HG03108 (cell line): ENCODE measurements around the gene SUFU.
"Not testable (repeated sequence)": the region's sequence is repeated elsewhere in the genome, so short reads cannot be mapped to it uniquely, and the experiment has no call there.

Source experiments
- ATAC-seq: cut with Tn5 transposase; IDR thresholded peaks from one replicate; pipeline ENCODE4 v1.9.1; 2021; ENCODE audit warnings: moderate library complexity; ENCODE audit not compliant: unreplicated experiment

The SUFU gene

DNA sequence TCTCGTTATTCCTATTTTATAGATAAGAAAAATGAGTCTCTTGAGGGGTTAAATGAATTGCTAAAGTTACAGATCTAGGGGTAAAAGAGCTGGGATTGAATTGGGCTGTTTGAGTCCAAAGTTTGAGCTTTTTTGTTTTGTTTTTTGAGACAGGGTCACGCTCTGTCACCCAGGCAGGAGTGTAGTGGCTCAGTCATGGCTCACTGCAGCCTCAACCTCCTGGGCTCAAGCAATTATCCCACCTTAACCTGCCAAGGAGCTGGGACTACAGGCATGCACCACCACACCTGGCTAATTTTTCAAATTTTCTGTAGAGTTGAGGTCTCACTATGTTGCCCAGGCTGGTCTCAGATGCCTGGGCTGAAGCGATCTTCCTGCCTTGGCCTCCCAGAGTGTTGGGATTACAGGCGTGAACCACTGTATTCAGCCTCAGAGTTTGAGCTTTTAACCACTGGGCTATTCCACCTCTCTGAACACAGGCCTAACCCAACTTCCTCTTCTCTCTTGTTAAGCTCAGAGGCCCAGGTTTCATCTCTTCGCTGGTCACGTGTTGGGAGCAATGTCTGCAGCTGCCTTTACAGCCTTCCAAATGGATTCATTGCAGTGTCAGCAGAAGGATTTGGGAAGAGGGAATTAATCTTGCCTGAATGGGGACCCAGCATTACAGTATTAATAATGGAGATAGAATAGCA, 8.0 kb downstream of the SUFU start:
- ATAC-seq: peak; percentile 82

GRCh38 chr10:102514487-102515311, 10.9 kb downstream of the SUFU start:
- no peak for ATAC-seq

DNA sequence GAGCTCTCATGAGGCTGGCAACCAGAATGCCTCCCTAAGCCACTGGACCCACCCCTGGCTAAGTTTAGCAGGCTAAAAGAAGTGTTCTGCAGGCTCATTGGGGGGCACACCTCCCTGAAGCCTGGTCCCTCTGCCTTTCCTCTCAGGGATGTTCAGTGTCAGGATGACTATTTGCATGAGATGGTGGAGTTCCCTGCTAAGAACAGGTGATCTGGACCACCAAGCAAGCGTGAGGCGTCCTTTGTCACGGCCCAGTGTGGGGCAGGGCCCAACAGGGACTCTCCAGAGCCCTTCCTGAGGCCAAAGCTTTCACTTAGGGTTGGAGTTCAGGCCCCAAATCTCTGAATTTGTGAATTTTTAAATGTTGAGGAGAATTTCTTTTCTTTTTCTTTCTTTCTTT, 12.0 kb downstream of the SUFU start:
- no peak for ATAC-seq

DNA sequence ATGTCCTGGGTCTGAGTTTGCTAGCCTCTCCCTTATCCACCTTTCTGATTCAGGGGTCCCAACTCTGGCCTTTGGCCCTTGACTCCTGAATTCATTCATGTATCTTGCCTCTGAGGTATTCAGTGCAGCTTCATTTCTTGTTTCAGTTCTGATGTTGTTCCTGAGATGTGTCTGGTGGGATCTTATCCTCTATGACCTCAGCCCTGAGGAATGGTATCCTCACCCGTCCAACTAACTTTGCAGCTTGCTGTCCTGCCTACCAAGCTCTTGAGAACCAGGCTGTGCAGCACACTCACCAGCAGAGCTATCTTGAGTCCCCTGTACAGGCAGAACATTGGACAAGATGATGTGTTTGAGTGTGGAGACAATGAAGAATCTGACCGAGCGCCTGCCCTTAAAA, 13.8 kb downstream of the SUFU start:
- ATAC-seq: no peak

DNA sequence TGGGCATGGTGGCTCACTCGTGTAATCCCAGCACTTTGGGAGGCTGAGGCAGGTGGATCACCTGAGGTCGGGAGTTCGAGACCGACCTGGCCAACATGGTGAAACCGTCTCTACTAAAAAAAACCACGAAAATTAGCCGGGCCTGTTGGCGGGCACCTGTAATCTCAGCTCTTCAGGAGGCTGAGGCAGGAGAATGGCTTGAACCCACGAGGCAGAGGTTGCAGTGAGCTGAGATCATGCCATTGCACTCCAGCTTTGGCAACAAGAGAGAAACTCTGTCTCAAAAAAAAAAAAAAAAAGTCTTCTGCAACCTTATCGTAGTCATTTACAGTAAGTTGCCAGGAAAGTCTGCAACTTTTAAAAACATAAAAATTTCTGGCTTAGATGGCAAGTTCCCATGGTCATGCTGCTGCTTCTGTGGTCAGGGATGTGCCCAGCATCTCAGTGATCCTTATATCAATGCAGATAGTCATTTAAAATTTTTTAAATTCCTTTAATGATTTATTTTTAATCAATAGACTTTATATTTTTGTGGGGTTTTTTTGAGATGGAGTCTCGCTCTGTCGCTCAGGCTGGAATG, 15.6 kb downstream of the SUFU start:
- ATAC-seq: no peak

DNA sequence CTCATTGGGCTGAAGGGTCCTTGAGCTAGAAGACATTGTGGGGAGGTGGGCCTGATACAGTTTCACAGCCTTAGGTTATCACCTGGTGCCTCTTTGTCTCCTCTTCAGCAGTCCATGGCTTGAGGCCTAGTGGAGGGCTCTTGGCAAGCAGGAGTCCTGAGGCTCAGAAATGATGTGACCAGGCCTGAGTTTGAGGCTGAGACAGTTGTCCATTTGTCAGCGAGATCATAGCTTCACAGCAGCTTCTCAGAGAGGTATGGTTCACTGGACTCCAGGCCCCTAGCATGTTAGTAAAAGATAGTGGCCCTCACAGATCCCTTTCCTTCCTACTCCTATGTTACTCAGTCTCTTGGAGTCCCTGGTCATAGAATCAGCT, 19.1 kb downstream of the SUFU start:
- ATAC-seq: no peak

DNA sequence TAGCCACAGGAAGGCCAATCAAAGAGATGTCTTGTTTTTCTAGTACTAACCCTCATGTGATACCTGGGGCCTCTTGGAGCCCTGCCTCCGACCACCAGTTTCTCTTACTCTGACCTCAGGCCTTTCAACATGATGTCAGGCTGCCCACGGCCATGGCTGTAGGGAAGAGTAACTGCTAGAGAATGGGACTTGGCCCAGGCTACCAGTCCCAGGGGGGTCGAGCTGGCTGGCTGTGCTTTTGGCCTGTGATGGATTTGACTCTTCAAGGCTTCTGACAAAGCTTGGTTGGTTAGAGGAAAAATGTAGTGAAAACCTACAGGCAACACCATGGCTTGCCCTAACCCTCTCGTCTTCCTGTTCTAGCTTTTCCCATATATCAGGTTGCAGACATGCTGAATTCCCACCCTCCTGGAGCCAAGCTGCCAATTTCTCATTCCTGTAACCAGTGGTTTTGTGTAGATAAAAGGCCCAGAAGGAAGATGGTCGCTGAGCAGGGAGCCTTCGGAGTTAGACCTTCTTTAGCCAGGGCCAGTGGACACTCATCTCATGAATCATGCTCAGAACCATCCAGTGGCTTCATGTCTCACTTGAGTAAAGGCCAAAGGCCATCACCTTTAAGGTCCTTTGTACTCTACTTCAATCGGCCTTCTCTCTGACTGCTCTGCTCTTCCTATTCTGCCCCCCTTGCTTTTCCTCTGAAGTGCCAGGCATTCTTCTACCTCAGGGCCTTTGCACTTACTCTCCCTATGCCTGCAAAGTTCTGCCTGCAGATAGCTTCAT, 19.7 kb downstream of the SUFU start:
- no peak for ATAC-seq

GRCh38 chr10:102524746-102525145, 21.0 kb downstream of the SUFU start:
- no peak for ATAC-seq

DNA sequence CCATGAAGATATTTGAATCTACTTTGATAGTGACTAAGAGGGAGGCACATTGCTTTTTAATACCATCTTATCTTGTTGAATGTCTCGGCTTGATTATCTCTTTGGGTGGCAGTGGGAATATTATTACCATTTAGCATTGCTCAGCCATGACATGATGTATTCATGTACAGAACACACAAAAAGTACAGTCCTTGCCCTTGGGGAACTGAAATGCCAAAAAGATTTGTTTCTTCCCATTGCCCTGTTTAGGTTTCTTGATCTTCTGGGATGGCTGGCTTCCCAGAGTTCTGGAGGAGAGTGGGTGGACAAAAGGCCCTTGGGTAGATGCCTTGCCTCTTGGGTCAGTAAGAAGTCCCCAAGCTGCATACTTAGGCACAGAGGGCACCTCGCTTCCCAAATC, 23.8 kb downstream of the SUFU start:
- no peak for ATAC-seq

- ATAC-seq: no peak
Measured at GRCh38 chr10:102534333-102534732, 30.6 kb downstream of the SUFU start.

DNA sequence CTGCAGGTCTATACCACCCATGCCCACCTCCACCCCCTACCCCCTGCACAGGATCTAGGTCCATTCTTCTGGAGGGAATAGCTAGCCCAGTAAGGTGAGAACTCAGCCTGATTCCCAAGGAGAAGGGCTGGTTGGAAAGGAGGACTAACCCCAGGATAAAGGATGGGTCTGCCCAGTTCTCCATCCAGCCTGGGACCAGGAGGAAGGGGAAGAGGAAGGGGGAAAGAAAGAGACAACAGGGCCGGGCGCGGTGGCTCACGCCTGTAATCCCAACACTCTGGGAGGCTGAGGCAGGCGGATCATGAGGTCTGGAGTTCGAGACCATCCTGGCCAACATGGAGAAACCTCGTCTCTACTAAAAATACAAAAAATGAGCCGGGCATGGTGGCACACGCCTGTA, 31.2 kb downstream of the SUFU start:
- ATAC-seq: not testable (repeated sequence)

DNA sequence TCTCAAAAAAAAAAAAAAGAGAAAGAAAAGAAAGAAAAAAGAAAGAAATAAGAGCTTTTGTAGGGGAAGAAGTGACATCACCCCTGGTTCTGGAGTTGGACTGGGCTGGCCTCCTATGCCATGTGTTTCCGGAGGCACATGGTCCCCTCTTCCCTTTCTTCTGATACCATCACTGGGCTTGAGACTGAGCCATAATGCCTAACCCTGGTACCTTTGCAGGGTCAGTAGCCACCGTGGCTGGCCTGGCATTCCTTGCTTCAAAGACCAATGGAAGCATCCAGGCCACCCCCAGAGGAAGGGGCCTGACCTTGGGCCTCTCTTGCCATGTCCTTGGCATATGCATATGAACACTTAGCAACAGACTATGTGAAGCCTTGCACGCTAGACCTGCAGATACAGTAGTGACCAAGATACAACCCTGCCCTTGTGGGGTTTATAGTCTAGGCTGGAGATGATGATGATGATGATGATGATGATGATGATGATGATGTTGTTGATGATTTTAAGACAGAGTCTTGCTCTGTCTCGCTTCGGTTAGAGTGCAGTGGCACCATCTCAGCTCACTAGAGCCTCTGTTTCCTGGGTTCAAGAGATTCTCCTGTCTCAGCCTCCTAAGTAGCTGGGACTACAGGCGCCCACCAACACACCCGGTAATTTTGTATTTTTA, 31.8 kb downstream of the SUFU start:
- ATAC-seq: no peak

DNA sequence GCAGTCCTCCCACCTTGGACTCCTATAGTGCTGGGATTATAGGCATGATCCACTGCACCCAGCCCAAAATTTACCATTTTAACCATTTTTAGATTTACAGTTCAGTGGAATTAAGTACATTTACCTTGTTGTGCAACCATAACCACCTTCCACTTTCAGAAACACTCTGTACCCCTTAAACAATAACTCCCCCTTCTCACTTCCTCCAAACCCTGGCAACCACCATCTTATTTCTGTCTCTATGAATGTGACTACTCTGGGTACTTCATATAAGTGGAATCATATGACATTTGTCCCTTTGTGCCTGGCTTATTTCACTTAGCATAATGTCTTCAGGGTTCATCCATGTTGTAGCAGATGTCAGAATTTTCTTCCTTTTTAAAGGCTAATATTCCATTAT, 33.6 kb downstream of the SUFU start:
- ATAC-seq: no peak

DNA sequence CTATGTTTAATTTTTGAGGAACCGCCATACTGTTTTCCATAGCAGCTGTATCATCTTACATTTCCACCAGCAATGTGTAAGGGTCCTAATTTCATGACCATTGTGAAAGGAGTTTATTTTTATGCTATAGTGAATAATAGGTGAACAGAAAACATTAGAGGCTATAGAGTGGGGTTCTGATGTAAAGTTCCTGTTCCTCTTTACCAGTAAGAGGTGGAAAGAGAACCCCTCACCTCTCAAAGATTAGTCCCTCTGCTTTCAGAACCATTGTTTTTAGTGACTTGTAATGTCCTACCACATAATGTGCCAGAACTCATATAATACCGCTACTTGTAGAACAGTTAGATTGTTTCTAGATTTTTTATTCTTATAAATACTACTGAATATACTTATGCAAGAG, 34.2 kb downstream of the SUFU start:
- no peak for ATAC-seq

- no peak for ATAC-seq
Measured at GRCh38 chr10:102538811-102539210, 35.0 kb downstream of the SUFU start.

- ATAC-seq: no peak
Measured at GRCh38 chr10:102540023-102540422, 36.3 kb downstream of the SUFU start.

DNA sequence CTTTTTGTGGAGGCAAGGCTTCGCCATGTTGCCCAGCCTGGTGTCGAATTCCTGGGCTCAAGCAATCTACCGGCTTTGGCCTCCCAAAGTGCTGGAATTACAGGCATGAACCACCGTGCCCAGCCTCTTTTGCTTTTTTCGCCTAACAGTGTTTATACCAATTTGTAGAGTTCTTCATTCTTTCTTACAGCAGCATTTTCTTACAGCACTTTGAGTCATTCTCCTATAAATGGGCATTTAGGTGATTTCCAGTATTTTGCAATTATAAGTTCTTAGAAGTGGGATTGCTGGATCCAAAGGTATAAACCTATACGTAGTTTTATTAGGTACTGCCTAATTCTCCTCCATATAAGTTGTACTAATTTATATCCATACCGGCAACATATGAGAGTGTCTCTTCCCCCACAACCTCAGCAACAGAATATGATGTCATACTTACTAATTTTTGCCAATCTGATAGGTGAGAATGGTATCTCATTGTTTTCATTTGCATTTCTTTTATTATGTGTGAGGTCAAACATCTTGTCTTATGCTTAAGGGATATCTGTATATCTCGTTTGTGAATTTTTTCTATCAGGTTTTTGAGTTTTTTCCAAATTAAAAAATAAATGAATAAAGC, 39.1 kb downstream of the SUFU start:
- ATAC-seq: no peak

DNA sequence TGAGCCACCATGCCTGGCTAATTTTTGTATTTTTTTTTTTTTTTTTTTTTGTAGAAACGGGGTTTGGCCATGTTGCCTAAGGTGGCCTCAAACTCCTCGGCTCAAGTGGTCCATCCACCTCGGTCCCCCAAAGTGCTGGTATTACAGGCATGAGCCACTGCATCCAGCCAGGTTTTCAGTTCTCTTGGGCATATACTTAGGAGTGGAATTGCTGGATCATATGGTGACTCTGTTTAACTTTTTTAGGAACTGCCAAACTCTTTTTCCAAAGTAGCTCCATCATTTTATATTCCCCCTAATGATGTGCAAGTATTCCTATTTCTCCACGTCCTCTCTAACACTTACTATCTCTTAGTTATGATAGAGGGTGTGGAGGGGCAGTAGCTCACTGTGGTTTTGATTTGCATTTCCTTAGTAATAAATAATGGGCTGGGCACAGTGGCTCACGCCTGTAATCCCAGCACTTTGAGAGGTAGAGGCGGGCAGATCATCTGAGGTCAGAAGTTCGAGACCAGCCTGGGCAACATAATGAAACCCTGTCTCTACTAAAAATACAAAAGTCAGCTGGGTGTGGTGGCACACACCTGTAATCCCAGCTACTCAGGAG, 41.6 kb downstream of the SUFU start:
- ATAC-seq: no peak

- no peak for ATAC-seq
Measured at GRCh38 chr10:102545997-102546396, 42.2 kb downstream of the SUFU start.
